NCI-H2171 (cell line): Measurements from ENCODE around the gene GRM8.

Experiments used
- DNase-seq: peaks from one replicate; lab custom pipeline; 2025; lab: John Stamatoyannopoulos, UW

GRM8 gene

DNA sequence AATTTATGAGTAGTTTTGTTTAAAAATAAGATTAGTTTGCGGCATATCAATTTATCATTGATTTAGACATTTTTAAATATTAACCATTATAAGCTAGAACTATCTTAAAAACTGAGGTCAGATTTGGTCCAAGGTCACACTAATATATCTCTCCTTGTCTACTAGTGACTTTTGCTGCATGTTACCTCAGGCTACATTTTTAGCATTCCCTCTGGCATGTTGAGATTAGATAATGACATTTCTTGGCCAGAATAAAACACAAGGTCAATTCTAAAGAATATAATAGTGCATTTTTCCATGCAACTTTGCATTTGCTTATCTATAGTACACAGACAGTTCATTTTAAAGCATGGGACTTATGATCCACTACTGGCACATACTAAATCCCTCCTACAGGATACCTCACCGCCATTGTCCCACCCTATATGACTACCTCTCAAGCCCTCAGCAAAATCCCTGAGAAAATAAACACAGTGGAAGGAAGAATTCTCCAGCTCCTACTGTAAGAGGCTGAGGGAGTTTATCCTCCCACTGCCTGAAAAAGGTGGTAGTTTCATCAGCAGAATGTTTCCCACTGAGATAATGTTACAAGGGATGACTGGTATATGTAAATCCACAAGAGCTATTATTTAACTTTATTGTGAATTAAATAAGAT lies 816.4 kb downstream of the GRM8 start:
- no peak for DNase-seq

DNA sequence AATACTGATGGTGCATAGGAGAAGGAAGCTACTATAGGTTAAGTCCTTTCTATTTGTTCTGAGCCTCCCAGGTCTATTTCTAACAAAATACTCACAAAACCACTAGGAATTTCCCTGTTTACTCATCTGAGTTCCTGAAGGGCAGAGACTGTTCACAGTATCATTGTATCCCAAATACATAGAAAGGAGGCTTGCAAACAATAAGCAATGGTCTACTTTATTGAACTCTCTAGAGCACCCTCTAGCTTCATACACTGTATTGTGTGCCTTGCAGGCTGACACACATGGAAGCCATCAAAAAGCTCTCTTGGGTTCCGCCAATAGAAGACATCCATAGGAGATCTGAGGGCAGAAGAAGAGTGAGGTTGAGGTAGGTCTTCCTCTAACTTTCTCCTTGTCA lies 826.1 kb downstream of the GRM8 start:
- DNase-seq: no peak

DNA sequence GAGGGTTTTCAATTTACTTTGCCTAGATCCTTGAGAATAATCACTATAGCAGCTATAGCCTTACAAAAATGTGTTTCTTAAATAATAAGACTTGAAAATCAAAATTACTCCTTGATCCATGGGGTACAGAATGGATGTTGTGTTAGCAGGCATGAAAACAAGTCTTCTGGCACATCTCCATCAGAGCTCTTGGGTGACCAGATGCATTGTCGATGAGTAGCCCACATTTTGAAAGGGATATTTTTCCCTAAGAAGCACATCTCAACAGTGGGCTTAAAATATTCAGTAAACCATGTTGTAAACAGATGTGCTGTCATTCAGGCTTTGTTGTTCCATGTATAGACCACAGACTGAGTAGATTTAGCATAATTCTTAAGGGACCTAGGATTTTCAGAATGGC lies 827.8 kb downstream of the GRM8 start:
- no peak for DNase-seq

DNA sequence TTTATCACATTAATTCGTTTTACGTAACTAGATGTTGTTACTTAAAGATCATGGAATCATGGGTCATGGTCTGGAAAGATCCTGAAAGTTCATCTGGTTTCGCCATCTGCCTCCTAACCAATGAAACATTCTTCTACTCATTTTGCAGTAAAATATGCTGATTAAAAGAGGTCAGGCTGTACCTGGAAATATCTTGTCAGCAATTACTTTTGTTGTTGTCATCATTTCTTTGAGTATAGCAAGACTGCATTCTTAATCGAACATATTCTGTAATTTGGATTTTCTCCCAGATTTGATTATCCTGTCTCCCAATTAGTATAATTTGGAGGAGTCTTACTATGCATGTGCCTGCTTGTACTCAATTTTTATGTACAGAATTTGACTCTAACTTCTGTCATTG lies 833.7 kb downstream of the GRM8 start:
- DNase-seq: no peak

DNA sequence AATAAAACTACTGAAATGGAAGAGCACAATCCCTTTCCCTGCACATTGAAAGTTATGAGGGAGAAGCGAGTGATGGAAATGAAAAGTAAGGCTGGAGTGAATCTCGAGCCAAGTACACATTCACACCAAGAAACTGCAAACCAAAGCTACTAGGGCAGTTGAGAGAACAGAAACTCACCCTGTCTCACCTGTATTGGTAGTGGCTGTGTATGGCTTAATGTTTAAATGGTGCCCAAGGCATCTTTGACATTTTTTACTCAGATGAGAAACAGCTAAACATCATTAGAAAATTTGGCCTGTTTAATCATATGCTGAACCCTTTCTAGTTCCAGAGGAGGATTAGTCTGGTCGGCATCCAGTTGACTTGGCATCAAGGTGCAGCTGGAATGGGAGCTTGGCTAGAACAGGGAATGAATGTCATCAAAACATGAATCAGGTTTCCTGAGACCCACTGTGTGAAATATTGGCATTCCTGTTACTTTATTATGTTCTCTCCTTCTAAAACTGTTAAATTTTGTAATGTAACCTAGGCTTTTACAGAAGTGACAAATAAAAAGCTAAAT lies 840.8 kb downstream of the GRM8 start:
- no peak for DNase-seq

DNA sequence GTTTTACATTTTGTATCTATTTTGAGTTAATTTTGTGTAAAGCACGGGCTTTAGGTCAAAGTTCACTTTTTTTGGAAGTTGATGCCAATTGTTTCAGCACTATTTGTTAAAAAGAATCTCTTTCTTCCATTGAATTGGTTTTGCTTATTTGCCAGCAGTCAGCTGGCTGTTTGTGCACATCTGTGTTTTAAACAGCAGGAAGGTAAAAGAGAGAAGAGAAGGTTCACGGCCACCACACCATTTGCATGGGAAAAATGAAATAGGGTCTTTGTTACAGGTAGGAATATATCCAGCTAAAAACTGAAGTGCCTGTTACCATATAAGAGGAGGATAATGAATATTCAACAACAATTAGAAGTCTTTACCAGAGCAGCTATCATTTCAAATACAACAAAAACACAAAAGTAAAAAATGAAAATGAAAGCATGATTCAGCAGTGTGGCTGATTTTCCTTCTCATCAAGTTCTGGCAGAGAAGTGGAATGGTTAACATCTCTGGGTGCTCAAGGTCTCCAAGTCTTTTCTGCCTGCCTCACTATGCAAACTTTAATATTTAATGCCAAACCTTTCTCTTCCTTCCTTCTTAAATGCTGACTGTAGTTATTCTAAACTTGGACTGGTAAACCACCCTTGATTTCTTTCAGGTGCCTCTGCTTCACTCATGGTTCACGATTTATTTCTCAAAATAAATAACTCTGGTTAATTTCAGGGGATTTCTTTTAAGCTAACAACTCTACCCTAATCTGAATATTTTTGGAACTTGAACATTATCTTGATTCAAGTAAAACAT lies 841.5 kb downstream of the GRM8 start:
- no peak for DNase-seq

DNA sequence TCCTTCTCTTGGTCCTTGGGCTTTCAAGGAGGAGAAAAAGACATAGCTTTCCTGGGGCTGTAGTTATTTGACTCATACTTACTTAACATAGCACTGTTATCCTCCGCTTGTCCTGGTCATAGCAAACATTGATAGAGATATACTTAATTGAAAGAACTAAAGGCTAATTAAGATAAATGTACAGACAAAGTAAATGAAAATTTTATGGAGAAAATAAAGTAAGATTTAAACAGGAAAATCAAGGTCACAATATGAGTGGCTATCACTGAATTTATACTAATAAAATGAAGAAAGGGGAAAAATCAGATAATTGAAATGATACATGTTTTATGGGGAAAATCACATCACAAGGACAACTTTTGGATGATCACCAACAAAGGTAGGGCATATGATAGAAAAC lies 849.7 kb downstream of the GRM8 start:
- no peak for DNase-seq

DNA sequence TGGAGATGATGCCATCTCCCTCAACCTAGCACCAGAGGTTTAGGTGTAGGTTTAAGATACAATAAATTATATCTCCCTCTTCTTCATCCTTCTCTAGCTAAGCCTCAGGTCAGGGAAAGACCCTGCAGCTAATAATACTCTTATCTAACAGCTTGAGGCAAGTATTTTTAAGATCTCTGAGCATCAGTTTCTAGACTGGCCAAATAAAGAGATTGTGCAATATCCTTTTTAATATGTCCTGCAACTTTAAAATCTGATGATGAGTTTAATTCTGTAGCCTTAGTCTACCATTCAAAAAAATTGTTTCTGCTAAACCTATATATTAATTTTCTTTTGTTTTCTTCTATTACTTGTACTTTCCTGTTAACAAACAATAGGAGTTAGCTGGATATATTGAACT lies 850.8 kb downstream of the GRM8 start:
- no peak for DNase-seq

DNA sequence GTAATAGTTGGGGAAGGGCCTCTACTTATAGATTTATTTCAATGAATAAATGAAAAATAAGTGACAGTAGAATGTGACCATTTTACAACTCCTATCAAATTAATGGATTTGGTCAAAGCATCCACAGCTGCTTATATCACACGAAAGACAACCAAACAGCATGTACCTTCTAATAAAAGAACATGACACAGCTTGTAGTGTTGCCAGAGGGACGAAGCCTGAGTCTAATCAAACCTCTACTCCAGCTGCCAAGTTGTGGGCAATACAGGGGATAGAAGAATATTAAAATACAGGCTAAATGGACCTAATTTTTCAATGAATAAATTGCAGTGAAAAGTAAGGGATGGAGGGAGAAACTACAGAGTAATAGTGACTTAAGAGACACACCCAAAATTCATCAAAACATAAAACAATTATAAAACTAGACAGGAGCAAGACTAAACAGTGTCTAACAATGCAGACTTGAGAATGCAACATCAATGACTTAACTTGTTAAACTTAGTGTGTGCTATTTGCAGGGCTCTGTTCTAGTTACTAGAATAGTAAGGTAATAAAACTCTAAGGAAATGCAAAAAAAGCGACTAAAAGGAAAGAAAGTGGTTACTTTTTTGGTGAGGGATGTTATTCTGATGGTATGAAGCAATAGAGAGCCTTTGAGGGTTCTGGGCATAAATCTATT lies 853.8 kb downstream of the GRM8 start:
- DNase-seq: no peak

DNA sequence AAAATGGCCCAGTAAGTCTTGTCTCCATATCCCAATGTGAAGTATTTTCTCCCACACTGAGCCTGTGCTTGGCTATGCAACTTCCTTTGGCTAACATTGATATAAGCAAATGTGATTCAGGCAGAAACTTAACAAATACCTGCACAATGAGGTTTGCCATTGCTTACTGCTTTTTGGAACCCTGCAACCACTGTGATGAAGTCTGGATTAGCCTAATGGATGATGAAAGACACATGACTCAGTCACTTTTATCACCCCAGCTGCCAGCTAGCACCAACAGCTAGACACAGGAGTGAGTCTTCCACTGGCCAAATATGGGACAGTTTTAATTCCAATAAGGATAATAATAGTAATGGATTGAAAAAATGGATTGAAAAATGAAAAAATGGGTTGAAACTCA lies 854.5 kb downstream of the GRM8 start:
- no peak for DNase-seq

DNA sequence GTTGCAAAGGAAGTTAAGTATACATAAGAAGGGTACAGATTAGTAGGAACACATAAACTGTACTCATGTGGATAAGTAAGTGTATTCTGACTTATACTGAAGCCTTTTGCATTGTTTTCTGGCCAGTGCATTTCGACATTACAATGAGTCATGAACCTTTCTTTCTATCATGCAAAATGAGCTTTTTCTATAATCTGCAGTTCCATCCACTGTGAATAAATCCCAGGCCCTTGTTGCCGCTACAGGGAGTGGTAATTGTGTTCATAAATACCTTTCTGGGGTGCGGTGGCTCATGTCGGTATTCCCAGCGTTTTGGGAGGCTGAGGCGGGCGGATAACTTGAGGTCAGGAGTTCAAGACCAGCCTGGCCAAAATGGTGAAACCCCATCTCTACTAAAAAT lies 858.3 kb downstream of the GRM8 start:
- DNase-seq: no peak
